ENCODE data around the gene ALAS1. TPM values are rescaled to one million over a fixed set of nuclear protein-coding genes. Genes with fewer than 3 reads are reported as not detected.

The ALAS1 gene
- total and polyA plus RNA-seq, 9 of the 15 experiments (the other 6 are each of a cell fraction or from before 2014, with no cell fraction given): 21.4 to 49.5 (median 34.4) TPM

GRCh38 chr3:52176951-52177700 lies 20.8 kb upstream of the ALAS1 start:
- Histone ChIP-seq H2AFZ (ENCODE audit: low read depth, low read length) (0 out of 2 replicates have a peak overlapping the region, but pooled peaks have one; percentile 14), H3K9ac (ENCODE audit: insufficient read depth in 1 of 2, low read depth in 2 of 2, low read length in 2 of 2) (peak overlapping the region in 1 of 2 experiments; percentile 74; a peak in 1 of 4 replicates), H4K20me1 (replicated peaks; ENCODE audit: control insufficient read depth, insufficient read depth, low read length) (no peaks in the 10 kb centered on the region), H3K9me1 (ENCODE audit: control insufficient read depth, insufficient read depth, low read length) (no peaks in the 10 kb centered on the region), H3K79me2 (ENCODE audit: control insufficient read depth, insufficient read depth, low read length) (no peaks in the 10 kb centered on the region), H3K9me3 (replicated peaks; ENCODE audit: control insufficient read depth, insufficient read depth, low read depth, low read length) (no peaks in the 10 kb centered on the region), H3K4me1 (replicated peaks in 1 of 2; ENCODE audit: control insufficient read depth in 2 of 2, insufficient read depth in 2 of 2, low read length in 2 of 2) (peaks cover 7 to 28% of the 10 kb centered on the region in 2 experiments; a peak in 4 of 5 replicates), H3K27ac (ENCODE audit: extremely low read depth, low read depth, low read length) (no peak overlapping the region), H3K4me3 (no peak overlapping the region), H3K27me3 (ENCODE audit: control insufficient read depth in 2 of 2, insufficient read depth in 2 of 2, low read length in 2 of 2) (no peaks in the 10 kb centered on the region), H3K4me2 (ENCODE audit: insufficient read depth, low read length) (no peak overlapping the region), H3K36me3 (ENCODE audit: control insufficient read depth, insufficient read depth, low read length) (no peaks in the 10 kb centered on the region)
- no peak for ATAC-seq
- ChIA-PET POLR2A (interaction anchor here (0.6 to 1.2 kb wide), 3 partner anchors 15 to 84 kb away, joined by 3 read pairs; no protein-coding TSS in a partner anchor), CTCF (ENCODE audit: low intra/inter-chr PET ratio) (no interaction called here)
- peak; percentile 57 for TF ChIP-seq ZNF384 (IDR thresholded peaks at IDR 0.05; ENCODE audit: low read depth, low read length)
- TF ChIP-seq ZC3H4 (CRISPR knock-in tag; IDR thresholded peaks at IDR 0.05; ENCODE audit: borderline replicate concordance): no peak
- intact Hi-C loops (cut with micrococcal nuclease): no loop called here
- no peak for DNase-seq (ENCODE audit: extremely low read depth in 1 of 4, low spot score in 3 of 4)
- in situ Hi-C loops (cut with MboI): no loop called here
- BruUV-seq (replicated peaks): no TSS peak
- WGBS (ENCODE audit: insufficient coverage, low coverage, missing lambda C conversion rate): 42% methylated on average over 9 of the region's 15 CpGs
- no peak for FAIRE-seq

- Histone ChIP-seq H3K9ac (ENCODE audit: insufficient read depth in 1 of 2, low read depth in 2 of 2, low read length in 2 of 2) (no peak overlapping the region), H3K79me2 (ENCODE audit: control insufficient read depth, insufficient read depth, low read length) (no peaks in the 10 kb centered on the region), H3K9me3 (replicated peaks; ENCODE audit: control insufficient read depth, insufficient read depth, low read depth, low read length) (no peaks in the 10 kb centered on the region), H4K20me1 (replicated peaks; ENCODE audit: control insufficient read depth, insufficient read depth, low read length) (no peaks in the 10 kb centered on the region), H3K27ac (ENCODE audit: extremely low read depth, low read depth, low read length) (no peak overlapping the region), H2AFZ (ENCODE audit: low read depth, low read length) (no peak overlapping the region), H3K9me1 (ENCODE audit: control insufficient read depth, insufficient read depth, low read length) (no peaks in the 10 kb centered on the region), H3K4me2 (ENCODE audit: insufficient read depth, low read length) (no peak overlapping the region), H3K27me3 (ENCODE audit: control insufficient read depth in 2 of 2, insufficient read depth in 2 of 2, low read length in 2 of 2) (no peaks in the 10 kb centered on the region), H3K4me1 (replicated peaks in 1 of 2; ENCODE audit: control insufficient read depth in 2 of 2, insufficient read depth in 2 of 2, low read length in 2 of 2) (peaks cover 13 to 33% of the 10 kb centered on the region in 2 experiments; a peak in 4 of 5 replicates), H3K36me3 (ENCODE audit: control insufficient read depth, insufficient read depth, low read length) (no peaks in the 10 kb centered on the region), H3K4me3 (no peak overlapping the region)
- intact Hi-C loops (cut with micrococcal nuclease) (no loop called here), in situ Hi-C loops (cut with MboI) (no loop called here)
- ChIA-PET POLR2A (interaction anchor here (0.6 to 1.2 kb wide), 2 partner anchors 16 to 55 kb away, joined by 3 read pairs; no protein-coding TSS in a partner anchor), CTCF (ENCODE audit: low intra/inter-chr PET ratio) (no interaction called here)
- ATAC-seq: no peak
- no peak for FAIRE-seq
- WGBS (ENCODE audit: insufficient coverage, low coverage, missing lambda C conversion rate): 76% methylated on average over 4 of the region's 5 CpGs
- BruUV-seq (replicated peaks): no TSS peak
- DNase-seq (ENCODE audit: extremely low read depth in 1 of 4, low spot score in 3 of 4): no peak
- TF ChIP-seq HIVEP1 (CRISPR knock-in tag; IDR thresholded peaks at IDR 0.05): no peak
- TF ChIP-seq SRSF9 (IDR thresholded peaks at IDR 0.05; ENCODE audit: borderline replicate concordance, low read depth, low read length): no peak
- no peak for TF ChIP-seq ZNF140 (CRISPR knock-in tag; IDR thresholded peaks at IDR 0.05)
- TF ChIP-seq MYNN (IDR thresholded peaks at IDR 0.05): no peak
- TF ChIP-seq MYNN (CRISPR knock-in tag; IDR thresholded peaks at IDR 0.05): no peak
- TF ChIP-seq HDAC1 (IDR thresholded peaks at IDR 0.05): no peak
- no peak for TF ChIP-seq PHTF2 (CRISPR knock-in tag; IDR thresholded peaks at IDR 0.05)
- TF ChIP-seq CSDE1 (IDR thresholded peaks at IDR 0.05): no peak
Measured at GRCh38 chr3:52177701-52178042, 20.3 kb upstream of the ALAS1 start.

Data from K562 (cell line).